DMS153 treated with DMSO at 0.1 percent for 48 hours (cell line): ENCODE measurements around the gene NPHP4.

Experiments used
- DNase-seq: peaks from one replicate; lab custom pipeline; 2025; ENCODE audit not compliant: unreplicated experiment; lab: John Stamatoyannopoulos, UW

The NPHP4 gene

GRCh38 chr1:5815716-5816115 lies 176.5 kb downstream of the NPHP4 start:
- DNase-seq, result no peak

GRCh38 chr1:5815211-5815610 lies 177.0 kb downstream of the NPHP4 start:
- no peak for DNase-seq

DNA sequence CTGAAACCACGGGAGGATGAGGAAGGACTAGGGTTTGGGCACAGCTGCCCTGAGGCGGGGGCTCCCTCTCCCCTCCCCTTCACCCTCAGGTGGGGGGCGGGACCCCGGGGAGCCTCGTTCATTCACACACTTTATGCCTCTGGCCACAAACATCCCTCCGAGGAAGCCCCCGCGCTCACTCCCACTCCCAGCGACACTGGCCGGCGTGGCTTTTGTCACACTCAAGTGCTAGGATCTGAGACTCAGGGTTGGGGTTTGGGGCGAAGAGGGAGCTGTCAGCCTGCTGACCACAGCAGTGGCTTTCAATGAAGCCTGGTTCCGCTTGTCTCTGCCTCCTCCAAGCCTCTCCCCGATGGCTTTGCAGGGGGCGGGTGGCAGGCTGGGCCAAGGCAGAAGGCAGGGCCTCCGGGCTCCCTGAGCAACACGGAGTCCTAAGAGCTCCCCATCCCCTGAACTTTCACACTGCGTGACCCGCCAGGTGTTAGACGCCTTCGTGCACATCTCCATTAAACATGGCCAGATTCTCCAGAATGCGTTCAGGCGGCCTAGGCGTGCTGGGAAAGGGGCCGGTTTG lies 178.1 kb downstream of the NPHP4 start:
- DNase-seq, result no peak

GRCh38 chr1:5813480-5813879 lies 178.7 kb downstream of the NPHP4 start:
- DNase-seq, result no peak
